ENCODE data around the gene RAB40C.

GRCh38 chr16:672851-673250 lies 83.0 kb downstream of the RAB40C start:
- TF ChIP-seq EZH2 (IDR thresholded peaks at IDR 0.05; ENCODE audit: borderline replicate concordance, low read length) (no peak), CTCF (conservative IDR thresholded peaks at IDR 0.05 in 1 of 2, IDR thresholded peaks at IDR 0.05 in 1 of 2; ENCODE audit: extremely low read depth in 1 of 2, insufficient read depth in 1 of 2, low read depth in 1 of 2, low read length in 2 of 2) (no peak)
